ENCODE data around the gene ART1.
A peak's percentile ranks its signal among the peaks of the same experiment; 100 is the strongest.
"Not testable (repeated sequence)": the region's sequence is repeated elsewhere in the genome, so short reads cannot be mapped to it uniquely, and the experiment has no call there.

Gene ART1

GRCh38 chr11:3642071-3642951 lies 2.6 kb upstream of the ART1 start:
- Mint-ChIP-seq H3K9me3 (no peaks in the 10 kb centered on the region), H3K27me3 (peaks cover 24% of the 10 kb centered on the region), H3K27ac (no peak overlapping the region), H3K36me3 (no peaks in the 10 kb centered on the region), H3K4me3 (peak overlapping the region; percentile 68), H3K4me1 (peaks cover 3% of the 10 kb centered on the region)
- ATAC-seq (ENCODE audit: low read depth) (peak; percentile 87), DNase-seq (ENCODE audit: low spot score in 2 of 2) (peak; percentile 18 to 30)

- H3K4me1 Mint-ChIP-seq; DNase-seq (ENCODE audit: low spot score in 2 of 2); ATAC-seq (ENCODE audit: low read depth); H3K36me3 Mint-ChIP-seq; H3K27ac Mint-ChIP-seq; H3K4me3 Mint-ChIP-seq; H3K9me3 Mint-ChIP-seq: not testable (repeated sequence)
- H3K27me3 Mint-ChIP-seq, result peaks cover 25% of the 10 kb centered on the region
Observed at GRCh38 chr11:3643102-3643546, 1.8 kb upstream of the ART1 start.

- Mint-ChIP-seq H3K9me3 (no peaks in the 10 kb centered on the region), H3K36me3 (no peaks in the 10 kb centered on the region), H3K27me3 (peaks cover 33% of the 10 kb centered on the region), H3K4me3 (no peak overlapping the region), H3K4me1 (peaks cover 3% of the 10 kb centered on the region), H3K27ac (no peak overlapping the region)
- DNase-seq (ENCODE audit: low spot score in 2 of 2) (no peak), ATAC-seq (ENCODE audit: low read depth) (no peak)
Observed at GRCh38 chr11:3645552-3645951, 624 bp downstream of the ART1 start.

GRCh38 chr11:3648843-3649242 lies 3.9 kb downstream of the ART1 start:
- H3K36me3 Mint-ChIP-seq; DNase-seq (ENCODE audit: low spot score in 2 of 2); H3K9me3 Mint-ChIP-seq; H3K4me1 Mint-ChIP-seq; ATAC-seq (ENCODE audit: low read depth); H3K27ac Mint-ChIP-seq; H3K4me3 Mint-ChIP-seq: not testable (repeated sequence)
- H3K27me3 Mint-ChIP-seq, result peaks cover 37% of the 10 kb centered on the region

GRCh38 chr11:3649374-3649773 lies 4.4 kb downstream of the ART1 start:
- ATAC-seq (ENCODE audit: low read depth); H3K4me1 Mint-ChIP-seq: not testable (repeated sequence)
- peaks cover 36% of the 10 kb centered on the region for H3K27me3 Mint-ChIP-seq

GRCh38 chr11:3652514-3652913 lies 7.6 kb downstream of the ART1 start:
- not testable (repeated sequence) for H3K36me3 Mint-ChIP-seq; DNase-seq (ENCODE audit: low spot score in 2 of 2); ATAC-seq (ENCODE audit: low read depth); H3K9me3 Mint-ChIP-seq; H3K4me3 Mint-ChIP-seq; H3K4me1 Mint-ChIP-seq; H3K27ac Mint-ChIP-seq
- H3K27me3 Mint-ChIP-seq, result peaks cover 24% of the 10 kb centered on the region

More at GRCh38 chr11:3649374-3649773, 4.4 kb downstream of the ART1 start:
- not testable (repeated sequence) for H3K36me3 Mint-ChIP-seq; H3K27ac Mint-ChIP-seq; H3K4me3 Mint-ChIP-seq; H3K9me3 Mint-ChIP-seq; DNase-seq (ENCODE audit: low spot score in 2 of 2)

GRCh38 chr11:3655547-3655946 lies 10.6 kb downstream of the ART1 start:
- no peaks in the 10 kb centered on the region for H3K36me3 Mint-ChIP-seq
- H3K27ac Mint-ChIP-seq, result no peak overlapping the region
- H3K4me3 Mint-ChIP-seq, result no peak overlapping the region
- DNase-seq (ENCODE audit: low spot score in 2 of 2), result no peak
- peaks cover 14% of the 10 kb centered on the region for H3K27me3 Mint-ChIP-seq
- no peaks in the 10 kb centered on the region for H3K9me3 Mint-ChIP-seq
- no peak for ATAC-seq (ENCODE audit: low read depth)
- H3K4me1 Mint-ChIP-seq, result no peaks in the 10 kb centered on the region

- ATAC-seq (ENCODE audit: low read depth); H3K4me3 Mint-ChIP-seq; H3K27ac Mint-ChIP-seq; DNase-seq (ENCODE audit: low spot score in 2 of 2); H3K9me3 Mint-ChIP-seq; H3K36me3 Mint-ChIP-seq; H3K4me1 Mint-ChIP-seq; H3K27me3 Mint-ChIP-seq: not testable (repeated sequence)
Observed at GRCh38 chr11:3657331-3657730, 12.4 kb downstream of the ART1 start.

- DNase-seq (ENCODE audit: low spot score in 2 of 2), result no peak
- H3K9me3 Mint-ChIP-seq, result no peaks in the 10 kb centered on the region
- no peak for ATAC-seq (ENCODE audit: low read depth)
Observed at GRCh38 chr11:3658252-3658651, 13.3 kb downstream of the ART1 start.

GRCh38 chr11:3659595-3660515 lies 14.9 kb downstream of the ART1 start:
- DNase-seq (ENCODE audit: low spot score in 2 of 2) (no peak), ATAC-seq (ENCODE audit: low read depth) (no peak)
- Mint-ChIP-seq H3K4me3 (no peak overlapping the region), H3K36me3 (peaks cover 5% of the 10 kb centered on the region), H3K9me3 (no peaks in the 10 kb centered on the region), H3K4me1 (no peaks in the 10 kb centered on the region), H3K27me3 (peaks cover 7% of the 10 kb centered on the region), H3K27ac (no peak overlapping the region)

More at GRCh38 chr11:3658252-3658651, 13.3 kb downstream of the ART1 start:
- H3K27me3 Mint-ChIP-seq, result peaks cover 7% of the 10 kb centered on the region
- no peak overlapping the region for H3K4me3 Mint-ChIP-seq
- no peaks in the 10 kb centered on the region for H3K4me1 Mint-ChIP-seq
- no peak overlapping the region for H3K27ac Mint-ChIP-seq
- no peaks in the 10 kb centered on the region for H3K36me3 Mint-ChIP-seq

- Mint-ChIP-seq H3K36me3 (peaks cover 11% of the 10 kb centered on the region), H3K4me3 (no peak overlapping the region), H3K9me3 (no peaks in the 10 kb centered on the region), H3K4me1 (no peaks in the 10 kb centered on the region), H3K27me3 (peaks cover 5% of the 10 kb centered on the region), H3K27ac (no peak overlapping the region)
- ATAC-seq (ENCODE audit: low read depth) (no peak), DNase-seq (ENCODE audit: low spot score in 2 of 2) (no peak)
Observed at GRCh38 chr11:3660960-3661359, 16.0 kb downstream of the ART1 start.

- H3K4me1 Mint-ChIP-seq, result no peaks in the 10 kb centered on the region
- ATAC-seq (ENCODE audit: low read depth) (no peak), DNase-seq (ENCODE audit: low spot score in 2 of 2) (no peak)
- no peak overlapping the region for H3K4me3 Mint-ChIP-seq
- peaks cover 11% of the 10 kb centered on the region for H3K36me3 Mint-ChIP-seq
- H3K27me3 Mint-ChIP-seq, result peaks cover 5% of the 10 kb centered on the region
- no peak overlapping the region for H3K27ac Mint-ChIP-seq
- no peaks in the 10 kb centered on the region for H3K9me3 Mint-ChIP-seq
Observed at GRCh38 chr11:3662856-3663255, 17.9 kb downstream of the ART1 start.

- no peaks in the 10 kb centered on the region for H3K9me3 Mint-ChIP-seq
- H3K4me1 Mint-ChIP-seq, result no peaks in the 10 kb centered on the region
- H3K4me3 Mint-ChIP-seq, result no peak overlapping the region
- ATAC-seq (ENCODE audit: low read depth) (no peak), DNase-seq (ENCODE audit: low spot score in 2 of 2) (no peak)
- no peak overlapping the region for H3K27ac Mint-ChIP-seq
- peaks cover 1% of the 10 kb centered on the region for H3K27me3 Mint-ChIP-seq
- peaks cover 19% of the 10 kb centered on the region for H3K36me3 Mint-ChIP-seq
Observed at GRCh38 chr11:3664032-3664630, 19.2 kb downstream of the ART1 start.
